ENCODE data around the gene PALM.
A peak's percentile ranks its signal among the peaks of the same experiment; 100 is the strongest.
"Not testable (repeated sequence)": the region's sequence is repeated elsewhere in the genome, so short reads cannot be mapped to it uniquely, and the experiment has no call there.

The PALM gene

GRCh38 chr19:703651-704446, 4.9 kb upstream of the PALM start:
- peak; percentile 15 to 35 for DNase-seq (ENCODE audit: low read depth in 2 of 2, low spot score in 1 of 2)

- no peak for DNase-seq (ENCODE audit: low read depth in 2 of 2, low spot score in 1 of 2)
These were observed 4.3 kb upstream of the PALM start for GRCh38 chr19:704447-704741.

- no peak for DNase-seq (ENCODE audit: low read depth in 2 of 2, low spot score in 1 of 2)
These were observed 645 bp downstream of the PALM start for GRCh38 chr19:709196-709964.

- DNase-seq (ENCODE audit: low read depth in 2 of 2, low spot score in 1 of 2): no peak
These were observed 1.3 kb downstream of the PALM start for GRCh38 chr19:709965-710571.

- DNase-seq (ENCODE audit: low read depth in 2 of 2, low spot score in 1 of 2): no peak
These were observed 2.0 kb downstream of the PALM start for GRCh38 chr19:710767-711166.

- DNase-seq (ENCODE audit: low read depth in 2 of 2, low spot score in 1 of 2): no peak
These were observed 2.5 kb downstream of the PALM start for GRCh38 chr19:711254-711653.

- no peak for DNase-seq (ENCODE audit: low read depth in 2 of 2, low spot score in 1 of 2)
These were observed 6.6 kb downstream of the PALM start for GRCh38 chr19:715347-715746.

GRCh38 chr19:718251-718951, 9.7 kb downstream of the PALM start:
- no peak for DNase-seq (ENCODE audit: low read depth in 2 of 2, low spot score in 1 of 2)

GRCh38 chr19:718991-719512, 10.3 kb downstream of the PALM start:
- DNase-seq (ENCODE audit: low read depth in 2 of 2, low spot score in 1 of 2): no peak

- no peak for DNase-seq (ENCODE audit: low read depth in 2 of 2, low spot score in 1 of 2)
These were observed 11.1 kb downstream of the PALM start for GRCh38 chr19:719636-720344.

- no peak for DNase-seq (ENCODE audit: low read depth in 2 of 2, low spot score in 1 of 2)
These were observed 11.8 kb downstream of the PALM start for GRCh38 chr19:720345-721160.

- no peak for DNase-seq (ENCODE audit: low read depth in 2 of 2, low spot score in 1 of 2)
These were observed 13.9 kb downstream of the PALM start for GRCh38 chr19:722553-723101.

GRCh38 chr19:723247-723646, 14.5 kb downstream of the PALM start:
- DNase-seq (ENCODE audit: low read depth in 2 of 2, low spot score in 1 of 2): no peak

GRCh38 chr19:723714-724113, 15.0 kb downstream of the PALM start:
- no peak for DNase-seq (ENCODE audit: low read depth in 2 of 2, low spot score in 1 of 2)

GRCh38 chr19:725461-726089, 16.8 kb downstream of the PALM start:
- DNase-seq (ENCODE audit: low read depth in 2 of 2, low spot score in 1 of 2): no peak

- no peak for DNase-seq (ENCODE audit: low read depth in 2 of 2, low spot score in 1 of 2)
These were observed 18.5 kb downstream of the PALM start for GRCh38 chr19:726993-727956.

GRCh38 chr19:728011-728410, 19.3 kb downstream of the PALM start:
- no peak for DNase-seq (ENCODE audit: low read depth in 2 of 2, low spot score in 1 of 2)

GRCh38 chr19:729564-729963, 20.8 kb downstream of the PALM start:
- not testable (repeated sequence) for DNase-seq (ENCODE audit: low read depth in 2 of 2, low spot score in 1 of 2)

Data from stimulated activated CD8-positive, alpha-beta memory T cell treated with anti-CD3 and anti-CD28 coated beads, Interleukin-4, amount 100 ng/mL, for 1 hour (primary cell).